GM23248 (cell line): Measurements from ENCODE around the gene WBP11. TPM values are rescaled to one million over a fixed set of nuclear protein-coding genes. Genes with fewer than 3 reads are reported as not detected.

Experiments
- DNase-seq: peaks from one replicate; pipeline ENCODE4 v3.0.0-alpha.2; 2015
- H2AFZ ChIP-seq: fragments of 200-600 bp; sonication (generic); 2 replicates; pipeline ENCODE4 v1.6.1; 2016; ENCODE audit warnings: antibody characterized with exemption
- H3F3A ChIP-seq: fragments of 200-600 bp; sonication (generic); 2 replicates; pipeline ENCODE4 v1.6.1; 2016; ENCODE audit warnings: mild to moderate bottlenecking, antibody characterized with exemption, mixed run types; ENCODE audit not compliant: insufficient read depth
- H3K27ac ChIP-seq: fragments of 200-600 bp; sonication (generic); 2 replicates; pipeline ENCODE4 v1.5.1; 2016; ENCODE audit warnings: mild to moderate bottlenecking
- H3K27me3 ChIP-seq: fragments of 200-600 bp; sonication (generic); replicated peaks from 2 replicates; pipeline ENCODE4 v1.6.1; 2016; ENCODE audit warnings: mild to moderate bottlenecking; ENCODE audit not compliant: insufficient read depth
- H3K36me3 ChIP-seq: fragments of 200-600 bp; sonication (generic); 2 replicates; pipeline ENCODE4 v1.6.1; 2016; ENCODE audit warnings: low read depth, mild to moderate bottlenecking
- H3K4me1 ChIP-seq: fragments of 200-600 bp; sonication (generic); 2 replicates; pipeline ENCODE4 v1.6.1; 2016; ENCODE audit warnings: mild to moderate bottlenecking; ENCODE audit not compliant: insufficient read depth
- H3K4me2 ChIP-seq: fragments of 200-600 bp; sonication (generic); one replicate; pipeline ENCODE4 v1.6.1; 2016; ENCODE audit warnings: mild to moderate bottlenecking; ENCODE audit not compliant: unreplicated experiment
- H3K4me3 ChIP-seq: fragments of 200-600 bp; sonication (generic); 2 replicates; pipeline ENCODE4 v1.5.1; 2016; ENCODE audit warnings: mild to moderate bottlenecking
- H3K79me2 ChIP-seq: fragments of 200-600 bp; sonication (generic); 2 replicates; pipeline ENCODE4 v1.6.1; 2016; ENCODE audit warnings: mild to moderate bottlenecking; ENCODE audit not compliant: insufficient read depth
- H3K9ac ChIP-seq: fragments of 200-600 bp; sonication (generic); 2 replicates; pipeline ENCODE4 v1.6.1; 2016; ENCODE audit warnings: mild to moderate bottlenecking
- H3K9me2 ChIP-seq: fragments of 200-600 bp; sonication (generic); 2 replicates; pipeline ENCODE4 v1.6.1; 2016; ENCODE audit warnings: mixed run types, mild to moderate bottlenecking, moderate library complexity; ENCODE audit not compliant: insufficient read depth
- H3K9me3 ChIP-seq: fragments of 200-600 bp; sonication (generic); one replicate; pipeline ENCODE4 v1.6.1; 2017; ENCODE audit warnings: low read depth
- H4K20me1 ChIP-seq: fragments of 200-600 bp; sonication (generic); 2 replicates; pipeline ENCODE4 v1.6.0; 2016; ENCODE audit not compliant: insufficient read depth
- EZH2 ChIP-seq: fragments of 200-600 bp; sonication (generic); IDR thresholded peaks from 2 replicates; pipeline ENCODE4 v1.6.1; 2018; ENCODE audit warnings: antibody characterized with exemption, mild to moderate bottlenecking; ENCODE audit not compliant: insufficient read depth, poor library complexity, severe bottlenecking
- EZH2phosphoT487 ChIP-seq: fragments of 200-600 bp; sonication (generic); IDR thresholded peaks from 2 replicates; pipeline ENCODE4 v1.6.1; 2018; ENCODE audit warnings: antibody characterized with exemption, moderate library complexity, mild to moderate bottlenecking, low read depth; ENCODE audit not compliant: insufficient read depth
- WGBS, 2 experiments: methylation state at CpG; one replicate each; pipeline ENCODE4 v1.1.6; 2015 to 2017; ENCODE audit warnings: low lambda C conversion rate in 2 of 2, low coverage in 1 of 2; ENCODE audit errors: missing lambda C conversion rate in 2 of 2; 5-methylcytosine and 5-hydroxymethylcytosine counted together
- in situ Hi-C: fragments of 300-500 bp; cut with MboI; formaldehyde crosslinking; loops from 2 replicates; pipeline ENCODE4 v1.15.0; 2020
- polyA plus RNA-seq: library from polyadenylated mRNA; unstranded; fragments of >200 nt; fragmentation: Nextera tagmentation; extraction: Ambion mirVana; gene quantifications from 2 replicates; pipeline ENCODE4 v1.2.1, GENCODE V29; 2016
- total RNA-seq: library from RNA; depleted of rRNA; stranded (reverse); fragments of >200 nt; shearing (Covaris generic); gene quantifications from 2 replicates; pipeline ENCODE4 v1.2.3, GENCODE V29; 2014

WBP11 gene
- total and polyA plus RNA-seq, 2 experiments from 2014 or later: 5.5 to 44.0 TPM

GRCh38 chr12:14756334-14757143, 46.7 kb downstream of the WBP11 start:
- Histone ChIP-seq H3K27ac (no peak overlapping the region), H3K4me1 (no peaks in the 10 kb centered on the region), H3K27me3 (no peaks in the 10 kb centered on the region), H3K9me2 (no peaks in the 10 kb centered on the region), H3K4me2 (no peak overlapping the region), H3F3A (no peaks in the 10 kb centered on the region), H3K9me3 (no peaks in the 10 kb centered on the region), H3K79me2 (no peaks in the 10 kb centered on the region), H2AFZ (no peak overlapping the region), H3K36me3 (no peaks in the 10 kb centered on the region), H3K4me3 (no peak overlapping the region), H4K20me1 (no peaks in the 10 kb centered on the region), H3K9ac (no peak overlapping the region)
- 64% methylated on average over 17 of the region's 17 CpGs for WGBS, 2 experiments
- no peak for DNase-seq
- in situ Hi-C loops: no loop called here
- TF ChIP-seq EZH2 (no peak), EZH2phosphoT487 (no peak)

GRCh38 chr12:14751986-14752385, 51.3 kb downstream of the WBP11 start:
- Histone ChIP-seq H3K4me1 (no peaks in the 10 kb centered on the region), H3K4me3 (no peak overlapping the region), H3K36me3 (no peaks in the 10 kb centered on the region), H3K4me2 (no peak overlapping the region), H2AFZ (no peak overlapping the region), H3K9ac (no peak overlapping the region), H3K27ac (no peak overlapping the region), H3F3A (no peaks in the 10 kb centered on the region), H4K20me1 (no peaks in the 10 kb centered on the region), H3K27me3 (no peaks in the 10 kb centered on the region), H3K9me3 (no peaks in the 10 kb centered on the region), H3K9me2 (no peaks in the 10 kb centered on the region), H3K79me2 (no peaks in the 10 kb centered on the region)
- in situ Hi-C loops: no loop called here
- TF ChIP-seq EZH2phosphoT487 (no peak), EZH2 (no peak)
- DNase-seq: no peak

GRCh38 chr12:14743061-14743460, 60.2 kb downstream of the WBP11 start:
- Histone ChIP-seq H3K4me1 (no peaks in the 10 kb centered on the region), H3K4me2 (no peak overlapping the region), H3K27ac (no peak overlapping the region), H3K9me2 (no peaks in the 10 kb centered on the region), H3F3A (no peaks in the 10 kb centered on the region), H3K9ac (no peak overlapping the region), H3K27me3 (no peaks in the 10 kb centered on the region), H3K79me2 (no peaks in the 10 kb centered on the region), H3K36me3 (no peaks in the 10 kb centered on the region), H3K9me3 (no peaks in the 10 kb centered on the region), H3K4me3 (no peak overlapping the region), H2AFZ (no peak overlapping the region), H4K20me1 (no peaks in the 10 kb centered on the region)
- no peak for DNase-seq
- TF ChIP-seq EZH2 (no peak), EZH2phosphoT487 (no peak)
- WGBS, 2 experiments: 4 to 14% methylated on average over 1 of the region's 1 CpG
- in situ Hi-C loops: no loop called here

GRCh38 chr12:14741942-14742341, 61.3 kb downstream of the WBP11 start:
- no peaks in the 10 kb centered on the region for H3K9me2 ChIP-seq
- in situ Hi-C loops: no loop called here

More at GRCh38 chr12:14741942-14742341, 61.3 kb downstream of the WBP11 start:
- Histone ChIP-seq H3K4me2 (no peak overlapping the region), H3K36me3 (no peaks in the 10 kb centered on the region), H3F3A (no peaks in the 10 kb centered on the region), H3K4me3 (no peak overlapping the region), H2AFZ (no peak overlapping the region), H3K9ac (no peak overlapping the region), H3K27ac (no peak overlapping the region), H3K27me3 (no peaks in the 10 kb centered on the region), H4K20me1 (no peaks in the 10 kb centered on the region), H3K79me2 (no peaks in the 10 kb centered on the region), H3K4me1 (no peaks in the 10 kb centered on the region), H3K9me3 (no peaks in the 10 kb centered on the region)
- no peak for DNase-seq
- 56 to 68% methylated on average over 2 of the region's 2 CpGs for WGBS, 2 experiments
- TF ChIP-seq EZH2 (no peak), EZH2phosphoT487 (no peak)
